SK-N-SH (cell line): ENCODE measurements around the gene FSIP2.
"Not testable (repeated sequence)": the region's sequence is repeated elsewhere in the genome, so short reads cannot be mapped to it uniquely, and the experiment has no call there.

Source experiments
- CHD2 ChIP-seq: fragments of 150-350 bp; IDR thresholded peaks from 2 replicates; pipeline ENCODE4 v1.6.1; 2018; ENCODE audit warnings: low read length; ENCODE audit not compliant: partially characterized antibody
- CTCF ChIP-seq: fragments of 200-600 bp; sonication (generic); IDR thresholded peaks from 2 replicates; pipeline ENCODE4 v1.6.1; 2017; ENCODE audit warnings: antibody characterized with exemption, mild to moderate bottlenecking, moderate library complexity
- EZH2phosphoT487 ChIP-seq: fragments of 200-600 bp; sonication (generic); IDR thresholded peaks from 2 replicates; pipeline ENCODE4 v1.6.1; 2017; ENCODE audit warnings: low read depth, mixed run types, mild to moderate bottlenecking, antibody characterized with exemption, moderate library complexity, borderline replicate concordance
- PBX3 ChIP-seq: IDR thresholded peaks from 2 replicates; pipeline ENCODE4; 2012
- POLR2AphosphoS5 ChIP-seq: IDR thresholded peaks from 2 replicates; pipeline ENCODE4 v1.6.1; 2012; ENCODE audit warnings: low read depth, low read length
- REST ChIP-seq: IDR thresholded peaks from 2 replicates; pipeline ENCODE4 v1.6.1; 2012; ENCODE audit warnings: mild to moderate bottlenecking, low read depth, low read length, moderate library complexity
- SIN3A ChIP-seq: IDR thresholded peaks from 2 replicates; pipeline ENCODE4 v1.6.1; 2012; ENCODE audit warnings: low read depth, mild to moderate bottlenecking, low read length, moderate library complexity, borderline replicate concordance
- TAF1 ChIP-seq: IDR thresholded peaks from 2 replicates; pipeline ENCODE4 v1.6.1; 2012; ENCODE audit warnings: low read depth, mild to moderate bottlenecking, low read length, moderate library complexity, borderline replicate concordance
- ZBTB33 ChIP-seq: IDR thresholded peaks from 2 replicates; pipeline ENCODE4 v1.4.0; 2012; ENCODE audit warnings: low read depth, borderline replicate concordance

- not testable (repeated sequence) for TF ChIP-seq TAF1, CTCF, ZBTB33, PBX3, POLR2AphosphoS5, CHD2, REST, SIN3A, EZH2phosphoT487
Measured at GRCh38 chr2:185864468-185865260, 126.1 kb downstream of the FSIP2 start.
